GM21723 (cell line): ENCODE measurements around the gene SH2D4B.
"Not testable (repeated sequence)": the region's sequence is repeated elsewhere in the genome, so short reads cannot be mapped to it uniquely, and the experiment has no call there.

ENCODE experiments used
- ATAC-seq: cut with Tn5 transposase; IDR thresholded peaks from one replicate; pipeline ENCODE4 v1.9.1; 2021; ENCODE audit warnings: mild to moderate bottlenecking, moderate library complexity; ENCODE audit not compliant: unreplicated experiment

The SH2D4B gene

DNA sequence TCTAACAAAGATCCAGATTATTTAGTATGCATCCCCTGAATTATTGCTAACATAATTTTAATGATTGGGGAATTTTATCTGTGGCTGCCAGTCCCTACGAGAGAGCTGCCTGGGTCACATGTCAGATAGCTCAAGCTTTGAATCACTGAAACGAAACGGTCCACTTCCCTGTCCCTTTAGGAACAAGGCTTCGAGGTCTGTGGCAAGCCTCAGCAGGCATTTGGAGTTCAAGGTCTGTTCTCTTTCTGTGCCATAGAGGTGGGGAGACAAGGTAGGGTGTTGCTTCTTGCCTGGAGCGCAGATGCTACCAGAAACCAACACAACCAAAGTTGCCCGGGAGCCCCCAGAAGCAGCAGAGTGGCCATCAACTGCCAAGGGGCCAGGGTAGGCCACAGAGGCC, 13.9 kb upstream of the SH2D4B start:
- no peak for ATAC-seq

GRCh38 chr10:80524190-80524909, 13.4 kb upstream of the SH2D4B start:
- ATAC-seq, result no peak

DNA sequence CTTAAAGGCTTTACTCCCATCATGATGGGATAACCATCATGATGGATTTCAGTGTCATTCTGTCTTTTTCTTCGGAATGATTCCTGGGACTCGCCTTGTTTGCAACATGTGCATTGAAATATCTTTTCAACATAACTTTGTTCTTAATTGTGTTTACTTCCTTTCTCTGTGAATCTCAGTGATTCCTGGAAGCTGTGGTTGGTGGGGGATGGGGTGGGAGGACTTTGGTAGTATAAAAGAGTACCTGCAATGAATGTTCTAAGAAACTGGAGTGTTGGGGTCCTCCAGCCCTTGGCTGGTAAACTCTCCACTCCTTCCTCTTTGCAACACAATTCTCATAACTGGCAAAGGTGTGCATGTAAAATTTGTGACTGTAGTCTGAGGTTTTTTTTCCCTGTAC, 11.5 kb upstream of the SH2D4B start:
- ATAC-seq, result no peak

- no peak for ATAC-seq
These were observed 11.0 kb upstream of the SH2D4B start for GRCh38 chr10:80526742-80527141.

GRCh38 chr10:80528185-80528700, 9.5 kb upstream of the SH2D4B start:
- no peak for ATAC-seq

DNA sequence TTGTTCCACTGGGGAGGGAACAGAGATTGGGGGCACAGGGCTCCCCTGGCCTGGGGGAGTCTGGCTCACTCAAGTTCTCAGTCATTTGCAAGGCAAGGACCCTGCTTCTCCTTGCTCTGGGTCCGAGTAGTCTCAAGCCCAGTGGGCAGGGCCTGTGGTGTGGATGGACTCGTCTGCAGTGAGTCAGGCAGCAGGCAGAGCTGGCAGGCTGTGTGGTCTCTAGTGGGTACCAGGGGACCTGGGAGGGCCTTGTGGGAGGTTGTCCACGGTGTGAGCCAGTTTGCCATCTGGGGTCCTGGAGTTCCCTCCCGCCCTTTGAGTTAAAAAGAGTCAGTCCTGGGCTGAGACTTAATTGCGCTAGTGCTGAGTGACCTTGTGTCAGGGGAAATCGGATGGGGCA, 8.8 kb upstream of the SH2D4B start:
- no peak for ATAC-seq

DNA sequence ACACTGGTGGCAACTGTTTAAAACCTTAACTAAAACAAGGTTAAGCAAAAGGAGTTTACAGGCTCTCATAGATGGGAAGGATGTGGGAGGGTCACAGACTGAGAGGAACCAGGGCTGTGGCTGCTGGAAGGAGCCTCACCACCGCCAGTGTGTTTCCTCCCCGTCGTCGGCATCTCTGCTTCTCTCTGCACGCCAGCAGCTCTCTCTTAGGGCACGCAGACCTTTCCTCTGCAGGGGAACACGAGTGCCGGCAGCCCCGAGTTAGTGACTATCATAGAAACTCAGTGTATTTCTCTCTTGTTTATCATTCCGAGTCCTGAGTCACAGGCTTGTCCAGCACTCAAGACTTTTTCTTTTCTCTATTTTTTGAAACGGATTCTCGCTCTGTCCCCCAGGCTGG, 8.1 kb upstream of the SH2D4B start:
- no peak for ATAC-seq

- ATAC-seq, result peak; percentile 56
These were observed 7.5 kb upstream of the SH2D4B start for GRCh38 chr10:80530251-80530650.

GRCh38 chr10:80530816-80531215, 6.9 kb upstream of the SH2D4B start:
- no peak for ATAC-seq

DNA sequence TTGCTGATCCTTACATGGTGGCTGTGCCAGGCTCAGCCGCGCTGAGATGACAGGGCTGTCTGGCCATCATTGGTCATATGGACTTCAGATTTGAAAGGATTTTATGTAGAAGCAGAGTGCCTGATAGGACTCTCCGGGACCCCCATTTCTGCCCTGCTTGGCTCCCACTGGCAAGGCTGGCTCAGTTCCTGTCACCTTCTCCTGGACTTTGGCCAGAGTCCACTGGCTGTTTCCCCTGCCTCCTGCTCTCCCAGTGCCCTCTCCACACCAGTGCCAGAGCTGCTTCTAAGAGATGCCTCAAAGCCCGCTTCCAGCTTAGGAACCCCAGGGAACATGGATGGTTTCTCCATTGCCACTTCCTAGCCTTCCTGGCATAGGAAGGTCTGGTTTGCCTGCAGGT, 5.1 kb upstream of the SH2D4B start:
- no peak for ATAC-seq

DNA sequence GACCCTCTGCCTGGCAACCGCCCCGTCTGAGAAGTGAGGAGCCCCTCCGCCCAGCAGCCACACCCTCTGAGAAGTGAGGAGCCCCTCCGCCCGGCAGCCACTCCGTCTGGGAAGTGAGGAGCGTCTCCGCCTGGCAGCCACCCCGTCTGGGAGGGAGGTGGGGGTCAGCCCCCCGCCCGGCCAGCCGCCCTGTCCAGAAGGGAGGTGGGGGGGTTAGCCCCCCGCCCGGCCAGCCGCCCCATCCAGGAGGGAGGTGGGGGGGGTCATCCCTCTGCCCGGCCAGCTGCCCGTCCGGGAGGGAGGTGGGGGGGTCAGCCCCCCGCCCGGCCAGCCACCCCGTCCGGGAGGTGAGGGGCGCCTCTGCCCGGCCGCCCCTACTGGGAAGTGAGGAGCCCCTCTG, 3.6 kb upstream of the SH2D4B start:
- not testable (repeated sequence) for ATAC-seq

- ATAC-seq, result not testable (repeated sequence)
These were observed 3.1 kb upstream of the SH2D4B start for GRCh38 chr10:80534646-80535045.

GRCh38 chr10:80535671-80536360, 1.9 kb upstream of the SH2D4B start:
- peak; percentile 80 for ATAC-seq

DNA sequence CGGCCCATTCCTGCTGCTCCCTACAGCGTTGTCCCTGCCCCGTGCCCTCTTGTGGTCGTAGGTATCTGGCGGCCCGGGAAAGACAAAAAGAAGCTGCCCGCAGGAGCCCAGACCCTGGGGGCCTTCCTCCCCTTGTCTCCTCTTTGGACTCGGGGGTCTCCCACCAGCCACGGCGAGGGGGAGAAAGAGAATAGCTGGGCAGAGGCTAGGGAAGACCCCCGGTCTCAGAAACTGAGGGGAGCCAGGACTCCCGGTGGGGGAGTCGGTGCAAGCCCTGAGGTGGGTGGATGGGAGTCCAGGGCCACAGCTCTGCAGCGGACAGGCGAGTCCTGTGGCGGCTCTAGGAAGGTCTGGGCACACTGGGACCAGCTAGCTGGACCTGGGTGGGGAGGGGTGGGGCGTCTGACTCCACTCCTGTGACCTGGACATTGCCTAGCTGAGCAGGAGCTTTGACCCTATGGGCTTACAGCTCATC, 1.3 kb upstream of the SH2D4B start:
- ATAC-seq, result no peak

GRCh38 chr10:80537086-80537735, 491 bp upstream of the SH2D4B start:
- ATAC-seq, result no peak

GRCh38 chr10:80538481-80539185, 931 bp downstream of the SH2D4B start:
- no peak for ATAC-seq

DNA sequence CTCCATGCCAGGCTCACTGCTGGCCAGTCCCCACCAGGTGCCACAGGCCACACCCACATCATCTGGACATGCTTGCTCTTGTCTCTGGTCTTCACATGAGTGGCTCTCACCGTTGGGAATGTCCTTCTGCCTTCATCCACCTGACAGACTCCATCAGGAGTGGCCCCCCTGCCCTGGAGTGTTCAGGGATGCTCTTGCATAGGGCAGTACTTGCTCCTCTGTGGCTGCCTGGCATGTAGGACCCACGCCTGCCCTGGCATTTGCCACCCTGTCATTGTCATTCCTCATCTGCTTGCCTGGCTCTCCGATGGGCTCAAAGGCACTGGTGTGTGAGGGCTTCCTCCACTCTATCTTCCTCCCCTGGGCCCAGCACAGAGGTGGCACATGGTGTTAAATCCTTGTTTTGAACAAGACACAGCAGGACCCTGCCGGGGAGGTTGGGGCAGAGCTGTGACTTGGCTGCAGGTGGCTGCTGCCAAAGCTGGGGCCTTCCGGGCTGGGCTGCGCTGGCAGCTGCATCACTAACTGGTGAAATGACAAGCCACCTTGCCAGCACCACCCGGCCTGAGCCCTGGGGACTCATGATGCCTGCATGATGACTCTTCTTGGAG, 1.8 kb downstream of the SH2D4B start:
- no peak for ATAC-seq

DNA sequence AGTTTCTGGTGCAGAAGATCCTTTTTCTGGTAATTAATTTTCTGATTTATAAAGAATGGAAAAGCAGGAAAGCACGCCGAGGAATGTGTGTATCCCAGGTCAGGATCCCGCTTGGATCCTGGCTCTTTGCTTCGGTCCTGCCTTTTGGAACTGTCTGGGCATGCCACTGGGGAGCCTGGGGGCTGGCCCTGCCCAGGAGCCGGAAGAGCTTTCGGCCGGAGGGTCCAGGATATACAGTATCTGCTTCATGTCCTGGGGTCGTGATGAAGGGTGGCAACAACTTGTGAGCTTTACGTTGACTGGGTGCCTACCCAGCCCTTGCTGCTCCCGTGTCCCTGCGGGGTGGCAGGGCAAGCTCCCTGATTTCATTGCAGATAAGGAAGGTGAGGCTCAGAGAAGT, 2.4 kb downstream of the SH2D4B start:
- ATAC-seq, result no peak

- no peak for ATAC-seq
These were observed 2.9 kb downstream of the SH2D4B start for GRCh38 chr10:80540618-80540980.

- peak; percentile 68 for ATAC-seq
These were observed 3.5 kb downstream of the SH2D4B start for GRCh38 chr10:80540981-80541750.
